PC-3 (cell line): ENCODE data around the gene COL4A5.

Source experiments
- EZH2 ChIP-seq: fragments of 300-600 bp; sonication (generic); IDR thresholded peaks from one replicate; pipeline ENCODE4 v1.6.1; 2017; ENCODE audit warnings: antibody characterized with exemption, mild to moderate bottlenecking, low read length; ENCODE audit not compliant: unreplicated experiment
- TF ChIP-seq, protein P1 (sequence below): fragments of 300-600 bp; sonication (generic); conservative IDR thresholded peaks from 2 replicates; pipeline ENCODE4 v1.5.1; 2017; ENCODE audit warnings: antibody characterized with exemption, low read depth, mild to moderate bottlenecking, low read length

DNA sequence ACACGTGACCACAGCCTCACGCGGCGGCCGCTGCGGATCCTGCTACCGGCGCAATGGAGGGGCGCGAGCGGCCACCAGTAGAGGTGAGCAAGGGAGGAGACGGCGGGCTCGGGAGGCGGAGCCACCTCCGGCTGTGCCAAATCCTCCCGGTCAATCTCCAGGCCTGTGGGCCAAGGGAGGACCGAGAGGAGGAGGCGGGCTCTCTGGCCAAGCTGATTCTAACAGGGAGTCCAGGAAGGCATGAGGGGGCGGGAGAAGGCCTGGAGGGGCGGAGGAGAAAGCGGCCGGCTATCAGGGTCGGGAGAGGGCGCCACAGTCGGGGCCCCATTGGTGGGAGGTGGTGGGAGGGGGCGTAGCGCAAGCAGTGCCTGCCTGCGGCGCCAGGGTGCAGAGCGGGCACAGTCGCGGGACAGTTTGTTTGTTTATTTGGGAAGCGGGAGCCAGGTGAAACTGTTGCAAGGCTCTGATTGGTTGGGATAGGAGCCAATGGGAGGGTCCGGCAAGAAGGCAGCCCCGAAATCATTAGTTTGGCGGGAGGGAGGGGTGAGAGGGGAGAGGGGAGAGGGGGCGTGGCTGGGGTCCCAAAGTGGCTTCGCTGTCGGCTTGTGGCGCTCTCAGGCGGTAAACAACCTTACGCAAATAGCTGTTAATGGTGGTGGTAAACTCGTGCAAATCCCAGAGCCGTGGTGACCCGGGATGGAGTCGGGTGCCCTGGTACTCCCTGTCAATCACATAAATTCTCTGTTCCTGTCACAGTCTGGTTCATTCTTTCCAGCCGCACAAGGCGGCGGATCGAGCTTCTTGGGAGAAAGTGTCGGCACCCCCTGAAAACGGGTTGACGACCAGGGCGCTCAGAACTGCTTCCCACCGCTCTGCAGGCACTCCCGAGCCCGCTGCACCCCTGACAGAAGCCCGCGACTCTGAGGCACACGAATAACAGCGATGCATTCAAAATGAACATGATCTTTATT, 297.2 kb downstream of the COL4A5 start, which contains the start of gene IRS4:
- TF ChIP-seq, protein P1, sequence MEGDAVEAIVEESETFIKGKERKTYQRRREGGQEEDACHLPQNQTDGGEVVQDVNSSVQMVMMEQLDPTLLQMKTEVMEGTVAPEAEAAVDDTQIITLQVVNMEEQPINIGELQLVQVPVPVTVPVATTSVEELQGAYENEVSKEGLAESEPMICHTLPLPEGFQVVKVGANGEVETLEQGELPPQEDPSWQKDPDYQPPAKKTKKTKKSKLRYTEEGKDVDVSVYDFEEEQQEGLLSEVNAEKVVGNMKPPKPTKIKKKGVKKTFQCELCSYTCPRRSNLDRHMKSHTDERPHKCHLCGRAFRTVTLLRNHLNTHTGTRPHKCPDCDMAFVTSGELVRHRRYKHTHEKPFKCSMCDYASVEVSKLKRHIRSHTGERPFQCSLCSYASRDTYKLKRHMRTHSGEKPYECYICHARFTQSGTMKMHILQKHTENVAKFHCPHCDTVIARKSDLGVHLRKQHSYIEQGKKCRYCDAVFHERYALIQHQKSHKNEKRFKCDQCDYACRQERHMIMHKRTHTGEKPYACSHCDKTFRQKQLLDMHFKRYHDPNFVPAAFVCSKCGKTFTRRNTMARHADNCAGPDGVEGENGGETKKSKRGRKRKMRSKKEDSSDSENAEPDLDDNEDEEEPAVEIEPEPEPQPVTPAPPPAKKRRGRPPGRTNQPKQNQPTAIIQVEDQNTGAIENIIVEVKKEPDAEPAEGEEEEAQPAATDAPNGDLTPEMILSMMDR, result no peak
- TF ChIP-seq EZH2, result no peak
